Measurements from ENCODE around the gene KIF3B. TPM values are rescaled to one million over a fixed set of nuclear protein-coding genes. Genes with fewer than 3 reads are reported as not detected.
"Not testable (repeated sequence)": the region's sequence is repeated elsewhere in the genome, so short reads cannot be mapped to it uniquely, and the experiment has no call there.

KIF3B gene
- total RNA-seq, 1 donor, result 39.4 TPM

DNA sequence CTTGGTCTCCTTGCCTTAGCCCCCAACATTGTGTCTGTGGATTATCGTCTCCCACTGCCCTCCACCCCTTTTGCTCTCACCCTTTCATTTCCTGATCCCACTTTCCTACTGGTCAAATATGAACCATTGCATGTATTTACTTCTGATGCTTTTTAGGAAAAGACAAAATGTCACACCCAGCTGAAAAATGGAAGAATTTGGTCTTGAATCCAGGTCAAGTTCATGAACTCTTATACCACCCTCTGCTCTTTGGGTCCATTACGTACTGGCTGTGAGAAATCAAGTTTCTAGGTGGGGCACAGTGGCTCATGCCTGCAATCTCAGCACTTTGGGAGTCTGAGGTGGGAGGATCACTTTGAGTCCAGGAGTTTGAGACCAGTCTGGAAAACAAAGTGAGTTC, 15.8 kb upstream of the KIF3B start:
- no peak for DNase-seq (ENCODE audit: insufficient read length, low spot score, missing footprints)
- Histone ChIP-seq H3K36me3 (ENCODE audit: insufficient read depth, low read length) (no peaks in the 10 kb centered on the region), H3K27me3 (ENCODE audit: insufficient read depth, low read length) (no peaks in the 10 kb centered on the region), H3K4me1 (ENCODE audit: insufficient read depth, low read length) (no peaks in the 10 kb centered on the region), H4K20me1 (ENCODE audit: insufficient read depth, low read length) (no peaks in the 10 kb centered on the region), H3K4me3 (ENCODE audit: insufficient read depth, low read length) (no peak overlapping the region), H3K27ac (ENCODE audit: low read depth, low read length) (no peak overlapping the region), H3K9me3 (ENCODE audit: low read depth, low read length) (no peaks in the 10 kb centered on the region), H3K79me2 (ENCODE audit: insufficient read depth, low read length) (no peaks in the 10 kb centered on the region), H3K4me2 (ENCODE audit: insufficient read depth, low read length) (no peak overlapping the region), H2AFZ (ENCODE audit: low read length) (no peak overlapping the region)
- TF ChIP-seq, protein P1, sequence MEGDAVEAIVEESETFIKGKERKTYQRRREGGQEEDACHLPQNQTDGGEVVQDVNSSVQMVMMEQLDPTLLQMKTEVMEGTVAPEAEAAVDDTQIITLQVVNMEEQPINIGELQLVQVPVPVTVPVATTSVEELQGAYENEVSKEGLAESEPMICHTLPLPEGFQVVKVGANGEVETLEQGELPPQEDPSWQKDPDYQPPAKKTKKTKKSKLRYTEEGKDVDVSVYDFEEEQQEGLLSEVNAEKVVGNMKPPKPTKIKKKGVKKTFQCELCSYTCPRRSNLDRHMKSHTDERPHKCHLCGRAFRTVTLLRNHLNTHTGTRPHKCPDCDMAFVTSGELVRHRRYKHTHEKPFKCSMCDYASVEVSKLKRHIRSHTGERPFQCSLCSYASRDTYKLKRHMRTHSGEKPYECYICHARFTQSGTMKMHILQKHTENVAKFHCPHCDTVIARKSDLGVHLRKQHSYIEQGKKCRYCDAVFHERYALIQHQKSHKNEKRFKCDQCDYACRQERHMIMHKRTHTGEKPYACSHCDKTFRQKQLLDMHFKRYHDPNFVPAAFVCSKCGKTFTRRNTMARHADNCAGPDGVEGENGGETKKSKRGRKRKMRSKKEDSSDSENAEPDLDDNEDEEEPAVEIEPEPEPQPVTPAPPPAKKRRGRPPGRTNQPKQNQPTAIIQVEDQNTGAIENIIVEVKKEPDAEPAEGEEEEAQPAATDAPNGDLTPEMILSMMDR (IDR thresholded peaks at IDR 0.05; ENCODE audit: extremely low read depth, low read depth, low read length), result no peak

GRCh38 chr20:32263398-32263954, 14.0 kb upstream of the KIF3B start:
- Histone ChIP-seq H3K4me1 (ENCODE audit: insufficient read depth, low read length) (no peaks in the 10 kb centered on the region), H3K36me3 (ENCODE audit: insufficient read depth, low read length) (no peaks in the 10 kb centered on the region), H3K27me3 (ENCODE audit: insufficient read depth, low read length) (no peaks in the 10 kb centered on the region), H3K27ac (ENCODE audit: low read depth, low read length) (no peak overlapping the region), H3K79me2 (ENCODE audit: insufficient read depth, low read length) (no peaks in the 10 kb centered on the region), H3K9me3 (ENCODE audit: low read depth, low read length) (no peaks in the 10 kb centered on the region), H3K4me2 (ENCODE audit: insufficient read depth, low read length) (no peak overlapping the region), H3K4me3 (ENCODE audit: insufficient read depth, low read length) (no peak overlapping the region), H2AFZ (ENCODE audit: low read length) (no peak overlapping the region), H4K20me1 (ENCODE audit: insufficient read depth, low read length) (no peaks in the 10 kb centered on the region)
- DNase-seq (ENCODE audit: insufficient read length, low spot score, missing footprints), result no peak
- TF ChIP-seq, protein P1 (IDR thresholded peaks at IDR 0.05; ENCODE audit: extremely low read depth, low read depth, low read length), result no peak

DNA sequence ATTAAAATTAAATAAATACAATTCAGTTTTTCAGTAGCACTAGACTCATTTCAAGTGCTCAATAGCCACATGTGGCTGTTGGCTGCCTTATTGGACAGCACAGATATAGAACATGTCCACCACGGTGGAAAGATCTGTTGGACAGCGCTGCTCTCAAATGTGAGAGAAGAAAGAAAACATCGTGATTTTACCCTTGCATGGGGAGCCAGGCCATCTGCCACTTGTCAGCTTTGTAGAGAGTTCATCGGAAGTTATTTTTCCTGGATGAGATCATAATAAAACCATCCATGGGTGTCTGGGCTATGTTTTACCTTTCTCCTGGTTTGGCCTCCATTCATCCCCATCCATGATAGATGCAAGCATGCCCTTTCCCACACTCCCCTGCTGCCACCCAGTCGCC, 5.8 kb upstream of the KIF3B start:
- no peak overlapping the region for H2AFZ ChIP-seq (ENCODE audit: low read length)
- H3K4me1 ChIP-seq (ENCODE audit: insufficient read depth, low read length), result no peaks in the 10 kb centered on the region
- no peaks in the 10 kb centered on the region for H3K9me3 ChIP-seq (ENCODE audit: low read depth, low read length)
- no peaks in the 10 kb centered on the region for H3K36me3 ChIP-seq (ENCODE audit: insufficient read depth, low read length)
- DNase-seq (ENCODE audit: insufficient read length, low spot score, missing footprints), result no peak
- no peak overlapping the region for H3K27ac ChIP-seq (ENCODE audit: low read depth, low read length)
- no peak overlapping the region for H3K4me3 ChIP-seq (ENCODE audit: insufficient read depth, low read length)
- no peaks in the 10 kb centered on the region for H4K20me1 ChIP-seq (ENCODE audit: insufficient read depth, low read length)
- H3K4me2 ChIP-seq (ENCODE audit: insufficient read depth, low read length), result no peak overlapping the region
- H3K27me3 ChIP-seq (ENCODE audit: insufficient read depth, low read length), result peaks cover 3% of the 10 kb centered on the region
- no peaks in the 10 kb centered on the region for H3K79me2 ChIP-seq (ENCODE audit: insufficient read depth, low read length)
- TF ChIP-seq, protein P1 (IDR thresholded peaks at IDR 0.05; ENCODE audit: extremely low read depth, low read depth, low read length), result no peak

GRCh38 chr20:32274359-32274758, 3.1 kb upstream of the KIF3B start:
- Histone ChIP-seq H3K4me2 (ENCODE audit: insufficient read depth, low read length) (no peak overlapping the region), H3K27me3 (ENCODE audit: insufficient read depth, low read length) (peaks cover 3% of the 10 kb centered on the region), H3K9me3 (ENCODE audit: low read depth, low read length) (no peaks in the 10 kb centered on the region), H3K4me1 (ENCODE audit: insufficient read depth, low read length) (peaks cover 14% of the 10 kb centered on the region), H3K4me3 (ENCODE audit: insufficient read depth, low read length) (no peak overlapping the region), H3K36me3 (ENCODE audit: insufficient read depth, low read length) (no peaks in the 10 kb centered on the region), H3K79me2 (ENCODE audit: insufficient read depth, low read length) (peaks cover 24% of the 10 kb centered on the region), H3K27ac (ENCODE audit: low read depth, low read length) (no peak overlapping the region), H4K20me1 (ENCODE audit: insufficient read depth, low read length) (no peaks in the 10 kb centered on the region), H2AFZ (ENCODE audit: low read length) (no peak overlapping the region)
- DNase-seq (ENCODE audit: insufficient read length, low spot score, missing footprints), result no peak
- TF ChIP-seq, protein P1 (IDR thresholded peaks at IDR 0.05; ENCODE audit: extremely low read depth, low read depth, low read length), result no peak

- not testable (repeated sequence) for H3K27me3 ChIP-seq (ENCODE audit: insufficient read depth, low read length); H2AFZ ChIP-seq (ENCODE audit: low read length); H3K4me2 ChIP-seq (ENCODE audit: insufficient read depth, low read length); H3K27ac ChIP-seq (ENCODE audit: low read depth, low read length); H3K9me3 ChIP-seq (ENCODE audit: low read depth, low read length); H4K20me1 ChIP-seq (ENCODE audit: insufficient read depth, low read length); H3K4me3 ChIP-seq (ENCODE audit: insufficient read depth, low read length); H3K36me3 ChIP-seq (ENCODE audit: insufficient read depth, low read length)
- peaks cover 31% of the 10 kb centered on the region for H3K79me2 ChIP-seq (ENCODE audit: insufficient read depth, low read length)
- H3K4me1 ChIP-seq (ENCODE audit: insufficient read depth, low read length), result peaks cover 14% of the 10 kb centered on the region
- DNase-seq (ENCODE audit: insufficient read length, low spot score, missing footprints), result peak; percentile 41
Observed at GRCh38 chr20:32275163-32275562, 2.3 kb upstream of the KIF3B start.
